Activated CD8-positive, alpha-beta T cell treated with anti-CD3 and anti-CD28 coated beads for 36 hours (primary cell): Measurements from ENCODE around the gene C15orf39. TPM values are rescaled to one million over a fixed set of nuclear protein-coding genes. Genes with fewer than 3 reads are reported as not detected.

Experiments used
- ATAC-seq: fragments of 200-7000 bp; cut with Tn5 transposase; one replicate; pipeline ENCODE4 v1.10.0; 2021; ENCODE audit warnings: mild to moderate bottlenecking, moderate library complexity
- CTCF ChIA-PET: fragments of 350-600 bp; sonication (Branson Sonifier 250); formaldehyde crosslinking; loops from one replicate; lab custom pipeline; 2021; ENCODE audit warnings: antibody characterized with exemption; lab: Charles Lee
- POLR2A ChIA-PET: fragments of 350-600 bp; sonication (Branson Sonifier 250); formaldehyde crosslinking; loops from one replicate; lab custom pipeline; 2021; ENCODE audit warnings: antibody characterized with exemption; lab: Charles Lee
- DNase-seq: peaks from one replicate; pipeline ENCODE4 v3.0.0-alpha.2; 2020
- H3K27ac Mint-ChIP-seq: one replicate; pipeline ENCODE4 v1.8.0; 2021; ENCODE audit warnings: mild to moderate bottlenecking, mixed read lengths
- H3K27me3 Mint-ChIP-seq: one replicate; pipeline ENCODE4 v1.8.0; 2021; ENCODE audit warnings: mixed read lengths
- H3K36me3 Mint-ChIP-seq: one replicate; pipeline ENCODE4 v1.8.0; 2021; ENCODE audit warnings: low read depth, mixed read lengths
- H3K4me1 Mint-ChIP-seq: one replicate; pipeline ENCODE4 v1.8.0; 2021; ENCODE audit warnings: low read depth, mixed read lengths
- H3K4me3 Mint-ChIP-seq: one replicate; pipeline ENCODE4 v1.8.0; 2021; ENCODE audit warnings: mild to moderate bottlenecking, moderate library complexity, mixed read lengths
- H3K9me3 Mint-ChIP-seq: one replicate; pipeline ENCODE4 v1.8.0; 2021; ENCODE audit warnings: mixed read lengths
- intact Hi-C: fragments of 100-400 bp; cut with micrococcal nuclease; formaldehyde crosslinking; loops from one replicate; pipeline ENCODE4 v1.10.0; 2022
- total RNA-seq, 2 experiments: library from RNA; stranded (reverse); gene quantifications; one replicate each; pipeline ENCODE4 v1.2.3, GENCODE V29; 2021
- TF ChIP-seq, protein P1 (sequence below): fragments of 200-600 bp; IDR thresholded peaks from one replicate; pipeline ENCODE4 v1.8.0; 2022; ENCODE audit warnings: antibody characterized with exemption, mild to moderate bottlenecking

Gene C15orf39
- total RNA-seq, 2 experiments from 2014 or later, result 22.1 to 24.1 TPM

DNA sequence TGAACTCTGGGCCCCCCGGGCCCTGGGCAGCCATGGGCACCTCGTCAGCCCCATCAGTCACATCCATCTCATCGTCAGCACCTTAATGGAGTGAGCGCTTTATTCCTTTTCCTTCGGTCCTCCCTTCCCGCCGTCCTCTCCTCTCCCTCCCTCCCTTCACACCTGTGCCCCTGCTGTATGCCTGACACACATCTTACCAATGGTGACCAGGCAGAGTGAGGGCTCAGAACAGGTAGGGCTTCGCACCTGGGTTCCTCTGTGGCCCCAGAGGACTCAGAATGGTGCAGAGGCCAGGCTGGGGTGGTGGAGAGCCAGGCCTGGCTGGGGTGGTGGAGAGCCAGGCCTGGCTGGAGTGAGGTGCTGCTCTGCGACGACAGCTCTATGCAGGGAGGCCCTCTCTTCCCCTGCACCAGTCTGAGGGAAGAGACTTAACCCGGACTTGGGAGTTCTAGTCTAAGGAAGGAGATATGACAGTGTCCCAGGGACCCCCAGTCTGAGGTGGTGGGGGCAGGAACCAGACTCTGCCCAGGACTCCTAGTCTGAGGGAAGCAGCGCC is 11.6 kb downstream of the C15orf39 start:
- TF ChIP-seq, protein P1, sequence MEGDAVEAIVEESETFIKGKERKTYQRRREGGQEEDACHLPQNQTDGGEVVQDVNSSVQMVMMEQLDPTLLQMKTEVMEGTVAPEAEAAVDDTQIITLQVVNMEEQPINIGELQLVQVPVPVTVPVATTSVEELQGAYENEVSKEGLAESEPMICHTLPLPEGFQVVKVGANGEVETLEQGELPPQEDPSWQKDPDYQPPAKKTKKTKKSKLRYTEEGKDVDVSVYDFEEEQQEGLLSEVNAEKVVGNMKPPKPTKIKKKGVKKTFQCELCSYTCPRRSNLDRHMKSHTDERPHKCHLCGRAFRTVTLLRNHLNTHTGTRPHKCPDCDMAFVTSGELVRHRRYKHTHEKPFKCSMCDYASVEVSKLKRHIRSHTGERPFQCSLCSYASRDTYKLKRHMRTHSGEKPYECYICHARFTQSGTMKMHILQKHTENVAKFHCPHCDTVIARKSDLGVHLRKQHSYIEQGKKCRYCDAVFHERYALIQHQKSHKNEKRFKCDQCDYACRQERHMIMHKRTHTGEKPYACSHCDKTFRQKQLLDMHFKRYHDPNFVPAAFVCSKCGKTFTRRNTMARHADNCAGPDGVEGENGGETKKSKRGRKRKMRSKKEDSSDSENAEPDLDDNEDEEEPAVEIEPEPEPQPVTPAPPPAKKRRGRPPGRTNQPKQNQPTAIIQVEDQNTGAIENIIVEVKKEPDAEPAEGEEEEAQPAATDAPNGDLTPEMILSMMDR, result no peak
- Mint-ChIP-seq H3K4me1 (peaks cover 17% of the 10 kb centered on the region), H3K27me3 (no peaks in the 10 kb centered on the region), H3K4me3 (no peak overlapping the region), H3K9me3 (no peaks in the 10 kb centered on the region), H3K27ac (no peak overlapping the region), H3K36me3 (peaks cover 11% of the 10 kb centered on the region)
- intact Hi-C loops, result no loop called here
- CTCF ChIA-PET, result interaction anchor here (0.9 to 2.2 kb wide), 3 partner anchors 9 to 184 kb away, joined by 3 to 6 read pairs (median 3); partner anchors contain the start of gene C15orf39
- POLR2A ChIA-PET, result interaction anchor here (1.2 kb wide), 1 partner anchor 12 kb away, joined by 4 read pairs; the partner anchor contains the start of gene C15orf39
- DNase-seq, result no peak
- ATAC-seq, result no peak

DNA sequence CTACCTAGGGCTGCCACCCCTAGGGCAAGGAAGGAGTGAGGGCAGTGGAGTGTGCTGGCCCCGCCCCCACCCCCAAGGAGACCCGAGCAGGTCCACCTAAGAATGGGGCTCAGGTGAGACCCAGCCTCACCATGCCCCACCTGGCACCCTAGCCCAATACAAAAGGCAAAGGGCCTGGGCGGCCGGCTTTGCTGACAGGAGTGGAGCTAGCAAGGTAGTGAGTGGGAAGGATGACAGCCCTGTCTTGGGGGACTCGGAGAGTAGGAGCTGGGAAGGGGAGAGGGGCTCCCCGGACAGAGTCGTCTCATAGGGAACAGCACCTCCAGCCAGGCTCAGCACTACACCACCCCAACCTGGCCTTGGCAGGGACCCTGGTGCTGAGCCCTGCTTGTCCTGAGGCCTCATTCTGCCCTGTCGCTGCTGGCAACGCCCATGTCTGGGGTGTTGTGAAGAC is 12.1 kb downstream of the C15orf39 start:
- intact Hi-C loops, result no loop called here
- H3K27ac Mint-ChIP-seq, result no peak overlapping the region
- peaks cover 11% of the 10 kb centered on the region for H3K36me3 Mint-ChIP-seq
- peaks cover 14% of the 10 kb centered on the region for H3K4me1 Mint-ChIP-seq
- CTCF ChIA-PET, result interaction anchor here (0.7 to 1.0 kb wide), 3 partner anchors 10 to 184 kb away, joined by 3 read pairs; partner anchors contain the start of gene C15orf39
- ATAC-seq, result no peak
- no peak overlapping the region for H3K4me3 Mint-ChIP-seq
- TF ChIP-seq, protein P1, result no peak
- no peaks in the 10 kb centered on the region for H3K27me3 Mint-ChIP-seq
- POLR2A ChIA-PET, result interaction anchor here (1.7 kb wide), 1 partner anchor 10 kb away, joined by 6 read pairs; no protein-coding TSS in a partner anchor
- H3K9me3 Mint-ChIP-seq, result no peaks in the 10 kb centered on the region
- DNase-seq, result no peak

DNA sequence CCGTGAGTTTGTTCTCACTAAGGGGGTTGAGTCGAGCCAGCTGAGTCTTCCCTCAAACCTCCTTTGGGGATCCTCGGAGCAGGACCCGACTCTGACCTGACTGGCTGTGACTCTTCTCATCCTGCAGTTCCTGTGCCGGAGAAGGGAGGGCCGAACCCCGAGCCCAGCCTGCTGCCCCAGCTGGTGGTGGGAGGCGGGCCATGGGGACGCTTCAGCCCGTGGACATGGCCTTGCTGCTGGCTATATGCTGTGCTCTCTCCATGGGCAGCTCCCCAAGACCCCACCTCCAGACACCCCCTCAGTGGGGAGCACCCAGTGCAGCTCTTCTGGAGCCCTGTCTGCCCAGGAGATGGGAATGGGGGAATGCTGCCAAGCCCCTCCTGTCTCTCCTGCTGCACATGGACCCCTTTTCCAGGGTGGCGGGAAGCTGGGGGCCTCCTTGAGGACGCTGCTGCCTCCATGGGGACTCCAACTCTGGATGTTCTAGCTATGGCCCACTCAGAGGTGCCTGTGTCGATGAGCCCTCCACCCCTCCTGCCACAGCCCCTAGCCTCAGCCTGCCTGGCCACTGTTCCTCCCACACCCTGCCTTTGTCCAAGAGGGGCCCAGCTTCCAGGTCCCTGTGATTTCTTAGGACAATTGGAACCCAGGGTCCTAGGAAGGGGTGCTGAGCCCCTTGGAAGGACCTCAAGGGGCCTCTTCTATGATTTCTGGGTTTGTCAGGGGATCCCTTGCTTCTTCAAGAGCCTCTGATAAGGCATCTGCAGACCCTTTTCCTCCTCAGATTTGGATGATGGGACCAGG is 12.8 kb downstream of the C15orf39 start:
- TF ChIP-seq, protein P1, result no peak
- ATAC-seq, result no peak
- intact Hi-C loops, result no loop called here

DNA sequence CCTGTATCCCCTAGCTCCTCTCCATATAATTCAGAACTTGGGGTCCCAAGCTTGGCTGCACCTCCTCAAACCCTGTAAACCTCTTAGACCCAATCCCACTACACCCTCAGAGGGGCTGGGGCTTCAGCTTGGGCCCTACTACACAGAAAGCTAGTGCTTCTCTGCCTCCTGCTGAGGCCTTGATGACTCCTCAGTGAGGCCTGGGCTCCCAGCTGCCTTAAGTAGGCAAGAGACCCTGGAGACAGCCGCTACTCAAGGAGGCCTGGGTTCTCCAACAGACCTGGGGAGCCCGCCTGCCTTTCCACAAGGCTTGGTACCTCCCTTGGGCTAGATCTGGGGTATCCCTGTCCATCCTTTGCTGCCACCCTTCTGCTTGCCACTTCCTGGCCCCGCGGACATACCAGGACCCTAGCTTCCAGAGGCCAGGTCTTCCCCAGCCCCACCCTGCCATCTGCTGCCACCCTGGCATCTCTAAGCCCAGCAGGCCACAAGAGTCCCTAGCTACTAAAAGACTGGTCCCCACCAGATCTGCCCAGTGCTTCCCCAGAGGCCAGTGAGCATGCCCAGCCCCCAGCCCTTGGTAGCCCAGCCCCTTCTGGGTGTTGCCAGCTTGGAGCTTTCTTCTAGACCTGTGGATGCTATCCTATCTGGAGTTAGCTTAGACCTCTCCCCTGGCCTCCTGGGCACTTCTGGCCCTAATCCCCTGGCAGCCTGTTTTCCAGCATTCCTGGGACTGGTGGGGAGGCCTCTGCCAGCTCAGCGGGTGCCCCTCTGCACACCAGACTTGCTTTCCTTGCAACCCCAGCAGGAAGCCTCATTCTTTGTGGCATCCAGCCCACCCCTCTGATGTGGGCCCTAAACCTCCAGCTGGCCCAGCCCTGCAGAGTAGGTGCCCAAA is 13.7 kb downstream of the C15orf39 start:
- peaks cover 3% of the 10 kb centered on the region for H3K4me1 Mint-ChIP-seq
- H3K27me3 Mint-ChIP-seq, result no peaks in the 10 kb centered on the region
- TF ChIP-seq, protein P1, result no peak
- ChIA-PET POLR2A (interaction anchor here (0.9 to 1.8 kb wide), 7 partner anchors 8 to 192 kb away, joined by 3 to 6 read pairs (median 3); partner anchors contain the start of gene PPCDC), CTCF (interaction anchor here (0.8 kb wide), 1 partner anchor 14 kb away, joined by 3 read pairs; the partner anchor contains the start of gene C15orf39)
- no peaks in the 10 kb centered on the region for H3K9me3 Mint-ChIP-seq
- peaks cover 2% of the 10 kb centered on the region for H3K36me3 Mint-ChIP-seq
- H3K27ac Mint-ChIP-seq, result peak overlapping the region; percentile 38
- no peak overlapping the region for H3K4me3 Mint-ChIP-seq
- ATAC-seq (no peak), DNase-seq (no peak)
- intact Hi-C loops, result no loop called here

More for the DNA sequence above, 12.8 kb downstream of the C15orf39 start:
- Mint-ChIP-seq H3K27me3 (no peaks in the 10 kb centered on the region), H3K4me3 (no peak overlapping the region), H3K27ac (no peak overlapping the region), H3K9me3 (no peaks in the 10 kb centered on the region), H3K4me1 (peaks cover 8% of the 10 kb centered on the region), H3K36me3 (peaks cover 6% of the 10 kb centered on the region)
- POLR2A ChIA-PET, result interaction anchor here (1.1 to 1.8 kb wide), 4 partner anchors 11 to 191 kb away, joined by 3 to 6 read pairs (median 4); partner anchors contain the start of gene PPCDC
- CTCF ChIA-PET, result interaction anchor here (0.7 to 1.0 kb wide), 3 partner anchors 10 to 185 kb away, joined by 3 read pairs; partner anchors contain the start of gene C15orf39
- DNase-seq, result no peak
